Spinal cord (tissue), 10 donors: Measurements from ENCODE around the gene B4GALT7. TPM values are rescaled to one million over a fixed set of nuclear protein-coding genes. Genes with fewer than 3 reads are reported as not detected.
"Not testable (repeated sequence)": the region's sequence is repeated elsewhere in the genome, so short reads cannot be mapped to it uniquely, and the experiment has no call there.

ENCODE experiments used
- DNase-seq, 6 donors: peaks; one replicate each; pipeline versions ENCODE4 v3.0.0 to v3.0.0-alpha.2; 2013 to 2015; ENCODE audit warnings: low spot score in 6 of 6, low read depth in 4 of 6
- H3K27ac ChIP-seq: one replicate; pipeline ENCODE4 v1.5.1; 2013; ENCODE audit warnings: low read depth, low read length, control low read depth
- H3K27me3 ChIP-seq: one replicate; pipeline ENCODE4 v1.6.1; 2013; ENCODE audit warnings: low read length; ENCODE audit not compliant: control insufficient read depth, insufficient read depth
- H3K36me3 ChIP-seq: one replicate; pipeline ENCODE4 v1.6.1; 2013; ENCODE audit warnings: low read length; ENCODE audit not compliant: control insufficient read depth, insufficient read depth
- H3K4me1 ChIP-seq: one replicate; pipeline ENCODE4 v1.6.1; 2013; ENCODE audit warnings: low read length; ENCODE audit not compliant: control insufficient read depth, insufficient read depth
- H3K4me3 ChIP-seq: one replicate; pipeline ENCODE4 v1.5.1; 2013; ENCODE audit warnings: low read depth, low read length, control low read depth
- H3K9me3 ChIP-seq: one replicate; pipeline ENCODE4 v1.6.1; 2013; ENCODE audit warnings: low read length; ENCODE audit not compliant: control insufficient read depth, insufficient read depth
- WGBS: methylation state at CpG from one replicate; pipeline ENCODE4 v1.1.5; 2013; ENCODE audit warnings: missing lambda C conversion rate; ENCODE audit not compliant: insufficient coverage; 5-methylcytosine and 5-hydroxymethylcytosine counted together
- polyA plus RNA-seq, 2 donors: library from polyadenylated mRNA; unstranded; fragments of 120-200 nt; gene quantifications; one replicate each; pipeline ENCODE4 v1.2.1, GENCODE V29; 2013; ENCODE audit not compliant: insufficient read length in 2 of 2
- total RNA-seq, 2 donors: library from RNA; depleted of rRNA in 1 of 2; stranded (reverse); fragments of 120-200 nt in 1 of 2; fragments of >200 nt in 1 of 2; gene quantifications; one replicate each; pipeline versions ENCODE4 v1.2.3 to v1.2.4, GENCODE V29; 2013 to 2014
- donor health status: healthy.

Gene B4GALT7
- total and polyA plus RNA-seq, 4 donors, result 13.8 to 32.3 (median 29.6) TPM

DNA sequence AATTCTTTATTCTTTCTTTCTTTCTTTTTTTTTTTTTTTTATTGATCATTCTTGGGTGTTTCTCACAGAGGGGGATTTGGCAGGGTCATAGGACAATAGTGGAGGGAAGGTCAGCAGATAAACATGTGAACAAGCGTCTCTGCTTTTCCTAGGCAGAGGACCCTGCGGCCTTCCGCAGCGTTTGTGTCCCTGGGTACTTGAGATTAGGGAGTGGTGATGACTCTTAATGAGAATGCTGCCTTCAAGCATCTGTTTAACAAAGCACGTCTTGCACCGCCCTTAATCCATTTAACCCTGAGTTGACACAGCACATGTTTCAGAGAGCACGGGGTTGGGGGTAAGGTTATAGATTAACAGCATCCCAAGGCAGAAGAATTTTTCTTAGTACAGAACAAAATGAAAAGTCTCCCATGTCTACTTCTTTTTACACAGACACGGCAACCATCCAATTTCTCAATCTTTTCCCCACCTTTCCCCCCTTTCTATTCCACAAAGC lies 40.4 kb upstream of the B4GALT7 start:
- not testable (repeated sequence) for H3K36me3 ChIP-seq, DNase-seq, H3K27ac ChIP-seq, H3K4me3 ChIP-seq, H3K9me3 ChIP-seq, H3K27me3 ChIP-seq
- peaks cover 12% of the 10 kb centered on the region for H3K4me1 ChIP-seq
- 9% methylated on average over 2 of the region's 8 CpGs for WGBS

DNA sequence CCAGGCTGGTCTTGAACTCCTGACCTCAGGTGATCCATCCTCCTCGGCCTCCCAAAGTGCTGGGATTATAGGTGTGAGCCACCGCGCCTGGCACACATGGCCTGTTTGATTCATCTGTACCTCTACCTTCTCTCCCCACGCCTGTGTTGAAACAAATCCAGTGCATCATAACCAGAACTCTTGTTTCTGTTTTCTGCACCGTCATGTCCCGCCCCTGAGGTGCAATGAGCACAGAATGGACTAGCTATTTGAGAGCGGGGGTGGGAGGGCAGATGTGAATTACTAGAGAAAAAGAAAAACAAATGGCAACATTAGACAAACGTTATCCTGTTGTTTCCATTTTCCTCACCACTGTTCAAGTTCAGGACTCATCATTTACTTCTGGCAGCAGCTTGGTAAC lies 34.9 kb upstream of the B4GALT7 start:
- H3K36me3 ChIP-seq, result no peaks in the 10 kb centered on the region
- no peak for DNase-seq
- WGBS, result 83% methylated on average over 3 of the region's 8 CpGs
- no peaks in the 10 kb centered on the region for H3K27me3 ChIP-seq
- no peaks in the 10 kb centered on the region for H3K9me3 ChIP-seq
- H3K4me1 ChIP-seq, result no peaks in the 10 kb centered on the region
- no peak overlapping the region for H3K4me3 ChIP-seq
- no peak overlapping the region for H3K27ac ChIP-seq

DNA sequence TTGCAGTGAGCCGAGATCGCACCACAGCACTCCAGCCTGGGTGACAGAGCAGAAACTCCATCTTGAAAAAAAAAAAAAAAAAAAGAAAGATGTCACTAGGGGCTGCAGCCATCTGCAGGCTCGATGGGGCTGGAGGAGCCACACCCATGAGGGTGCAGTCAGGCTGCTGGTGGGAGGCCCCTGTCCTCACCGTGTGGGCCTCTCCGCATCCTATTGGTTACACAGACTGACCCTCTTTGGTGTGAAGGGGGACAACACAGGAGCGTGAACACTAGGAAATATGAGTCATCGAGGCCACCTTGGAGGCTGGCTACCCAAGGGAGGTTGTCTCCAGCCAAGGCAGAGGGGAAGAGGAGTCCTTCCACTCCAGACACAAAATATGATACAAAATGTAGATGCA lies 31.6 kb upstream of the B4GALT7 start:
- WGBS, result 33% methylated on average over 3 of the region's 7 CpGs
- Histone ChIP-seq H3K36me3 (no peaks in the 10 kb centered on the region), H3K27me3 (no peaks in the 10 kb centered on the region)

DNA sequence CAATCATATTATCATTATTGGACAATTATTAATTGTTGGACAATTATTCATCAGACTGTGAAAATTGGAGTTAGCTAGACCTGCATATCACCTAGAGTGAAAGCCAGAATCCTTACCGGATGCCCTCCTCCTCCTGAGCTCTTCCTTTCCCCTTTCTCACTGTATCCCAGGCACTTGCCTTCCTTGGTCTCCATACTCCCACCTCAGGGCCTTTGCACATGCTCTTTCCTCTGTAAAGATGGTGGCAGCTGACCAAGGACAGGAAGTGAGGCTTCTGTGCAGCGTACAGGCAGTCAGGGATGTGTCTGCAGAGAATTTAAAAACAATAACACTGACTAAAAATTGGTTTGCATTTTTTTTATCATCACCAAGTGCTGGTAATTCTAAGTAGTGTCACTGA lies 30.0 kb upstream of the B4GALT7 start:
- Histone ChIP-seq H3K27me3 (no peaks in the 10 kb centered on the region), H3K4me3 (no peak overlapping the region), H3K27ac (no peak overlapping the region), H3K9me3 (no peaks in the 10 kb centered on the region), H3K36me3 (no peaks in the 10 kb centered on the region), H3K4me1 (no peaks in the 10 kb centered on the region)
- WGBS, result 86% methylated on average over 1 of the region's 2 CpGs
- DNase-seq, result no peak

More for the DNA sequence above, 31.6 kb upstream of the B4GALT7 start:
- no peak for DNase-seq
- H3K9me3 ChIP-seq, result no peaks in the 10 kb centered on the region
- no peaks in the 10 kb centered on the region for H3K4me1 ChIP-seq
- H3K4me3 ChIP-seq, result no peak overlapping the region
- no peak overlapping the region for H3K27ac ChIP-seq

DNA sequence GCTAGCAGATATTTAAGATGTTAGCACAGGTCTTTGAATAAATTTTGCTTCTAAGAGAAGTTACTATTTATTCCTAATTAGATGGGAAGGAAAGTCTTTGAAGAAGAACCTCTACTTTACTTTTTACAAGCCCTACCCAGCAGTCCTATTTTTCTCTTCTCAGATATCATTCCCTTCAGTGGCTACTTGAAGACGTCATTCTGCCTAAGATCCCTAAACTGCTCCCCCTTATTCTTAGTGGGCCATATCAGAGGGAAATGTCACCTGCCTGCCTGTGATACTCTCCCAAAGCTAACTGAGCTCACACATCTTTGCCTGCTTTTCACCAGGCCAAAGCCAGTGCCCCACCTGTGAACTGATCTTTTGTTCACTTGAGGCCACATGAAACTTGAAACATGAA lies 24.4 kb upstream of the B4GALT7 start:
- peaks cover 2% of the 10 kb centered on the region for H3K27me3 ChIP-seq
- no peak overlapping the region for H3K4me3 ChIP-seq
- no peaks in the 10 kb centered on the region for H3K36me3 ChIP-seq
- DNase-seq, result no peak
- WGBS, result 56% methylated on average over 1 of the region's 1 CpG
- H3K4me1 ChIP-seq, result no peaks in the 10 kb centered on the region
- H3K27ac ChIP-seq, result no peak overlapping the region
- no peaks in the 10 kb centered on the region for H3K9me3 ChIP-seq

DNA sequence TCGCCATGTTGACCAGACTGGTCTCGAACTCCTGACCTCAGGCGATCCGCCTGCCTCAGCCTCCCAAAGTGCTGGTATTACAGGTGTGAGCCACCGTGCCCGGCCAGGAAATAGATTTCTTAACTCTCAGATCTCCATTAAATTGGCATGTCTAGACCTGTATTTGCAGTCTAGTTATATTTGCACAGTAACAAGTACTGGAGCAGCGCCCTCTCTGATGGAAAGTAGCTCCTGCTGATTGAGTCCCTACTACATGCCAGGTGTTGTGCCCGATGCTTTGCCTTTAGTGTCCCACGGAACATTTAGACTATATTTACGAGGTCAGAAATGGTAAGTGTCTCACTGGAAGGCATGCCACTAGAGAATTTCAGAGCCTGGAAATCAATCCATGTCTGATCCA lies 23.8 kb upstream of the B4GALT7 start:
- H3K27me3 ChIP-seq, result peaks cover 2% of the 10 kb centered on the region
- no peaks in the 10 kb centered on the region for H3K4me1 ChIP-seq
- H3K9me3 ChIP-seq, result no peaks in the 10 kb centered on the region
- WGBS, result 86% methylated on average over 7 of the region's 10 CpGs
- no peak for DNase-seq
- H3K4me3 ChIP-seq, result no peak overlapping the region
- H3K27ac ChIP-seq, result no peak overlapping the region
- no peaks in the 10 kb centered on the region for H3K36me3 ChIP-seq

DNA sequence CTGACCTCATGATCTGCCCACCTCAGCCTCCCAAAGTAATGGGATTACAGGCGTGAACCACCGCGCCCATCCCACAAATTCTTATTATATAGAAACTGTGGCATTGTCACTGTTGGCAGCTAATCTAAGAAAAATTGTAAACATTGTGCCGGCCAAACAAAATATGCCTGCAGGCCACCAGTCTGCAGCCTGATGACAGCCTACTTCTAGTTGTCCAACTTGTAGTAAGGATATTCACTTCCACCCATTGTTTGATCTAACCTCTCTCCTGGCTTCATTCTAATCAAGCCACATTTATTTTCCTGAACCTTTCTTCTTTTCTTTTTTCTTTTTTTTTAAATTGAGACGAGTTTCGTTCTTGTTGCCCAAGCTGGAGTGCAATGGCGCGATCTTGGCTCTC lies 21.6 kb upstream of the B4GALT7 start:
- 100% methylated on average over 1 of the region's 8 CpGs for WGBS
- H3K9me3 ChIP-seq, result no peaks in the 10 kb centered on the region
- DNase-seq, result no peak
- no peaks in the 10 kb centered on the region for H3K36me3 ChIP-seq
- H3K4me3 ChIP-seq, result no peak overlapping the region
- no peak overlapping the region for H3K27ac ChIP-seq
- peaks cover 2% of the 10 kb centered on the region for H3K27me3 ChIP-seq
- H3K4me1 ChIP-seq, result no peaks in the 10 kb centered on the region

DNA sequence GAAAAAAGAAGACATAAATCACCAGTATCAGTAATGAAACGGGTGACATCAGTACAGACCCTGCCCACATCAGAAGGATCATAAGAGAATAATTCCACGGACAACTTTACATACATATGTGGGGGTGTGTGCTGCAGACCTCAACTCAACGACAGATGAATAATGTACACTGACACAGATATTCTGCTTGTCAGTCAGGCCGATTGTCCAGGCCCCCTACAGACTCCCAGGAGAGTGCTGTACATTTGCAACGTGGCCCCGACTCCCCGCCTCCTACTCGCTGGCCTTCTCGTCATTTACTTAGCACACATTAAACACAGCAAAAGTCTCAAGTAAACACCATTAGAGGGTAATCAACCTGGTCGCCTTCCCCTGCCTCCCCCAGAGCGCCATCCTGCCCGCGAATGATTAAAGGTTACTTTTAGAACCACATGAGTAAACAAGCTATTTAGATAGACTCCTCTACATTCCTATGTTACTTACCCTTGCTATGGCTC lies 11.5 kb upstream of the B4GALT7 start:
- H3K27ac ChIP-seq, result no peak overlapping the region
- WGBS, result 45% methylated on average over 11 of the region's 13 CpGs
- no peak for DNase-seq
- H3K4me1 ChIP-seq, result peaks cover 11% of the 10 kb centered on the region
- peaks cover 14% of the 10 kb centered on the region for H3K27me3 ChIP-seq
- no peaks in the 10 kb centered on the region for H3K9me3 ChIP-seq
- H3K4me3 ChIP-seq, result no peak overlapping the region
- H3K36me3 ChIP-seq, result peaks cover under 1% of the 10 kb centered on the region

DNA sequence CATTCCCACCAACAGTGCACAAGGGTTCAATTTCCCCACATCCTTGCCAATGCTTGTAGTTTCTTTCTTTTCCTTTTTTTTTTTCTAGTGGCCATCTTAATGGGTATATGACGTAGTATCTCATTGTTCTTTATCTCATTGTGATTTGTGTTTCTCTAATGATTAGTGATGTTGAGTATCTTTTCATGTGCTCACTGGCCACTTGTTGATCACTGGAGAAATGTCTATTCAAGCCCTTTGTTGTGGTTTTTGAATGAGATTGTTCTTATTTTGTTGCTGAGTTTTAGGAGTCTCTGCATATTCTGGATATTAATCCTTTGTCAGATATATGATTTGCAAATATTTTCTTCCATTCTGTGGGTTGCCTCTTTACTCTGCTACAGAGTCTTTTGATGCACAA lies 9.5 kb upstream of the B4GALT7 start:
- Histone ChIP-seq H3K4me3 (no peak overlapping the region), H3K9me3 (no peaks in the 10 kb centered on the region), H3K27ac (no peak overlapping the region), H3K27me3 (peaks cover 13% of the 10 kb centered on the region), H3K36me3 (peaks cover 20% of the 10 kb centered on the region), H3K4me1 (peaks cover 14% of the 10 kb centered on the region)
- no CpG with 5 or more reads among the region's 1 CpG for WGBS
- DNase-seq, result no peak

DNA sequence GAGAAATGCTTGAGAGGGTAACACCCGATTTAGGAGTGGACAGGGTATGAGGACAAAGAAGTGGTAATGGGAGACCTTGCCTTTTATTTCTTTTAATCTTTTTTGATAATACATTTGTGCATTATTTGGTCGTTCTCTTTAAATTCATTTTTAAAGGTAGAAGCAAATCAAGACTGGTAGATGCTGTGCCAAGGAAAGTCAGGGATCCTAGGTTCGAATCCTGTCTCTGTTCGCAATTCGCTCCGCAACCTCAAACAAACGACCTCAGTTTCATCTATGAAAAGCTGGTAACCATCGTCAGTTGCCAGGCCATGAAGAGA lies 8.3 kb upstream of the B4GALT7 start:
- Histone ChIP-seq H3K4me1 (peaks cover 14% of the 10 kb centered on the region), H3K36me3 (peaks cover 33% of the 10 kb centered on the region), H3K27ac (no peak overlapping the region), H3K4me3 (peak overlapping the region; percentile 91), H3K27me3 (peaks cover 10% of the 10 kb centered on the region), H3K9me3 (no peaks in the 10 kb centered on the region)
- WGBS, result 7% methylated on average over 6 of the region's 8 CpGs
- DNase-seq, result no peak
